HG02588 (cell line): ENCODE measurements around the gene MAPKAPK3.
A peak's percentile ranks its signal among the peaks of the same experiment; 100 is the strongest.
"Not testable (repeated sequence)": the region's sequence is repeated elsewhere in the genome, so short reads cannot be mapped to it uniquely, and the experiment has no call there.

Source experiments
- ATAC-seq: cut with Tn5 transposase; IDR thresholded peaks from one replicate; pipeline ENCODE4 v1.9.1; 2021; ENCODE audit warnings: mild to moderate bottlenecking, moderate library complexity; ENCODE audit not compliant: unreplicated experiment

Gene MAPKAPK3

GRCh38 chr3:50652709-50653108, 35.8 kb downstream of the MAPKAPK3 start:
- no peak for ATAC-seq

DNA sequence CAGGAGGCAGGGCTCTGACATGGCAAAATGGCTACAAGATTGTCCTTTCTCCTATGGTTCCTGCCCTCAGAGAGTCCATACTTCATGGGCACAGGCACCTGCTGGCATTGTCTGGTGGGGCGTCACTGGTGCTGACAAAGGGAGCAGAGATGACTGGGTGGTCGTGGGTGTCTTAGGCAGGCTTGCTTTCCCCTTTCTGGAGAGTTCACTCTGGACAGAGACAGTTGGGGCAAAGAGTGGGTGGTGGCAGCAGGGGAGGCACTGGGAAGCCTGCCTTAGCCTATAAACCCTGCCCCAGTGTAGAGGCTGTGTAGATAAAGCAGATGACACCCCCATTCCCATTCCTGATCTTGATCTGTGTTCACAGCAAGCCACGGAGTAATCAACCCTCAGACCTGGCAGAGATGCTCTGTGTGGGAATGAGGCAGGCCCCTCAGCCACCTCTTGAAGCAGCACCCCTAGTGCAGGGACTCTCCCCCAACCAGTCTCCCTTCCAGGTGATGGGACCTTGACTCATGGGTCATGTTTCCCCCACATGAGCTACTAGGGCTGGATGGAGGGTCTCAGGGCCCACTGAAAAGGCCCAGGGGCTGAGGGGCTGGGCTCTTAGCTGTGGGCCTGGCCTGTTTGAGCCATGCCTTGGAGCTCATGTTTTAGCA, 37.1 kb downstream of the MAPKAPK3 start:
- ATAC-seq: no peak

DNA sequence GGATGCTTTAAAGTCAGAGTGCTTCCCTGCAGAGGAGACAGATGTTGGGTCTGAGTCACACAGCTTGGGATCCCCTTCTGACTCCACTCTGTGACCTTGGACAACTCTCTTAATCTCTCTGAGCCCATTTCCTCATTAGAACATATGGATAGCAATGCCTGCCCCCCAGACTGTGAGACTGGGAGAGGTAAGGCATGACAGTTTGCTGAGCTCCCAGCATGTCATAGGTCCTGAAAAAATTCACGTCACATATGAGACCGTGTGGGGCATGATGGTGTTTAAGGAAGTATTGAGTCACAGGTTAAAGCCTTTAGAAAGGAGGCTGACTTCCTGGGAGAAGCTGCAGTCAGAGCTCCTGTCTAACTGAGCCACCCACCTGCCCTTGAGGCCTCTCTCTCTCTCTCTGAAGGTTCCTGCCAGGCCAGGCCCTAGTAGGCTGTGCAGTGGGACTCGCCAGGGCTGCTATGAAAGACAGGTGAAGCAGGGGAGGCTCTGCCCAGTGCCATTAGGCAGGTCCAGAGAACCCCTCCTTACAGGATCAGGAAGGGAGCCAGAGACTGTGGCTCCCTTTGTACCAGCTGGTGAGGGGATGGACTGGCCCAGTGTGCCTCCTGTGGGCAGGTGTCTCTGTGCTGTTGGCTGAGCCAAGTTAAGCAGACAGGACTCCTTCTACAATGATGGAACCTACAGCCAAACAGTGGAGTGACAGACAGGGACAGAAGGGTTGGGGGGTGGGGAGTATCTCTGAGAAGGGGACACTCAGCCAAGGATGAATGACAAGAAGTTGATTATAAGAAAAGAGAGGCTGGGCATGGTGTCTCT, 38.3 kb downstream of the MAPKAPK3 start:
- ATAC-seq: no peak

DNA sequence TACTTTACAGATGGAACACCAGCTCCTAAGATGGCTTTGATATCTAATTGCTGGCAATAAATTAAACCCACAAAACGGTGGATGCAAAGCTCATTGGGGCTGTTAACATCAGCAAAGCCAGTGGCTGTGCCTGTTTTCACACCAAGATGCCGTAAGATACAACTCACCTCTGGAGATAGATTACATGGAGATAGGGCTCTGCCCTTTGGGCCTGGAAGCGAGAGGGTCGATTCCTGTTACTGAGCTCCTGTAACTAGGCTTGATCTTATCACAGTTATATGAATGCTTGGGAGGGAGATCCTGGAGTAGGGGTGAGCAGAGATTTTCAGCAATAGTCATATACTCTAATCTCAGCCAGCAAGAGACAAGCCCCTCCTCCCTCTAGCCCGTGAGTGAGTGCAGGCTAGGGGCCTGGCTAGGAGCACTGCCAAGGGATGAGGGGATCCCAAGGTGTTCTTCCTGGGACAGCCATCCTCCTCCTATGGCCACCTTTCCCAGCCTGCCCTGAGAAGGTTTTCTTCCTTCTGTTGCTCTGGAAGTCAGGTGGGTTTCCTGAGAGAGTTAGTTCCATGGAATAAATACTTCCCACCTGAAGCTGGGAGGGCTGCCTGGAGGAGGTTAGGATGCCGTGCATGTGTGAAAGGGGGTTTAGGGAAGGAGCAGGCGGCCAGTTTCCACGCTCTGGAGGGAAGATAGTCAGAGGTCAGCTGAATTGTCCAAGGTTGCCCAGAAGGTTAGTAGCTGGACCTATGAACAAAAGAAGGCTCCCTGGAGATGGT, 39.7 kb downstream of the MAPKAPK3 start:
- no peak for ATAC-seq

DNA sequence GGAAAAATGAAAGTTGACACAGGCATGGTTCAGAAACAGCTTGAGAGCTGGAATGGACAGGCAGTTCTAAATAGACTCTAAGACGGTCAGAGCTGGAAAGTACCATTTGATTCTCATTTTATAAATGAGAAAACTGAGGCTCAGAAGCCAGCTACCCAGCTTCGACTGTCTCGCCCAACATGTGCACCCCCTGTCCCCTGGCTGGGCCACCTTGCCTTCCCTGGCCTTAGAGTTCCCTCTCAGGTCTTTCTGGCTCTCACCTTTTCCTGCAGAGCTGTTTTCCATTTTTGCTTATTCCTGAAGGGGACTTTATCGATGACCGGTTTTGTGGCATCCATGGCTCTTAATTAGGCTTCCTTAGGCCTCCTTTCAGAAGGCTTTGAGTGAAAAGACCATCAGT, 40.5 kb downstream of the MAPKAPK3 start:
- ATAC-seq: no peak

- no peak for ATAC-seq
Measured at GRCh38 chr3:50657816-50658215, 40.9 kb downstream of the MAPKAPK3 start.

GRCh38 chr3:50658416-50658815, 41.5 kb downstream of the MAPKAPK3 start:
- ATAC-seq: no peak

GRCh38 chr3:50658831-50659230, 41.9 kb downstream of the MAPKAPK3 start:
- no peak for ATAC-seq

DNA sequence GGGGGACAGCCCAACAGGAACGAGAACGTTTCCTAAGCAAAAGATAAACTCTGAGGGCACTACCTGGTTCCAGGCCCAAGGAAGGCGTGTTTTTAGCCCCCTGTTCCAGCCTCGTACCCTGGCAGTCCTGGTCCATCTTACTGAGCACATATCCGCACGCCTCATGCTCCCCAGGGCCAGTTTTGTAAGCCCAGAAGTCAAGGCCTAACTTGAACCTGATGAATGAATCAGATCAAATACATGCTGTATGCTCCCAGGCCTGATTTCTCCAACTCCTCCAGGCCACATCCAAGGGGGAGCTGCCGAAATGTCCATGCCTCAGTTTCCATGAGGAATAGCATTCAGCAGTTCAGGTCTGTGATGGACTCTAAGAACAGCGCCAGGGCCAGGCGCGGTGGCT, 43.4 kb downstream of the MAPKAPK3 start:
- no peak for ATAC-seq

- no peak for ATAC-seq
Measured at GRCh38 chr3:50661321-50661837, 44.4 kb downstream of the MAPKAPK3 start.

DNA sequence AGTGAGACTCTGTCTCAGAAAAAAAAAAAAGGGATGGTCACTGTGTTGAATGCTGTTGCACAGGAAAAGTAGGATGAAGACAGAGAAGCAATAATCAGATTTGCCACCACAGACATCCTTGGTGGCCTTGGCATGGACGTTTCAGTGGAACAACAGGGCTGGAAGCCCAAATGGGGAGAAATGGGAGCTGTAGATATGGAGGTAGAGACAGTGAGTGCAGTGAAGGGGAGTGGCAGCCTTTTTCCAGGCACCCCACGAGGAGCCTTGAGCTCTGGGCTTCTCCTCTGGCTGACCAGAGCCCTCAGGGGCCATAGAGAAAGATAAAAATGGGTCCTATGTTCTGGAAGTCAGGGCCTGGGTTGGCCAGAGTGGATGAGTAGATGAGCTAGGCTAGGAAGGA, 45.5 kb downstream of the MAPKAPK3 start:
- ATAC-seq: no peak

GRCh38 chr3:50665081-50665840, 48.3 kb downstream of the MAPKAPK3 start:
- ATAC-seq: no peak

DNA sequence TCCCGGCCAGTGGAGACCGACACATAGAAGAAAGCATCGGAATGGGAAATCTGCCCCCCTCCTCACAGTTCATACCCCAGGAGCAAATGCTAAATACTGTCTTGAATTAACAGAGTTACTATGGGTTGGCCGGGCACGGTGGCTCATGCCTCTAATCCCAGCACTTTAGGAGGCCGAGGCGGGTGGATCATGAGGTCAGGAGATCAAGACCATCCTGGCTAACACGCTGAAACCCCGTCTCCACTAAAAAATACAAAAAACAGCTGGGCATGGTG, 48.8 kb downstream of the MAPKAPK3 start:
- not testable (repeated sequence) for ATAC-seq

DNA sequence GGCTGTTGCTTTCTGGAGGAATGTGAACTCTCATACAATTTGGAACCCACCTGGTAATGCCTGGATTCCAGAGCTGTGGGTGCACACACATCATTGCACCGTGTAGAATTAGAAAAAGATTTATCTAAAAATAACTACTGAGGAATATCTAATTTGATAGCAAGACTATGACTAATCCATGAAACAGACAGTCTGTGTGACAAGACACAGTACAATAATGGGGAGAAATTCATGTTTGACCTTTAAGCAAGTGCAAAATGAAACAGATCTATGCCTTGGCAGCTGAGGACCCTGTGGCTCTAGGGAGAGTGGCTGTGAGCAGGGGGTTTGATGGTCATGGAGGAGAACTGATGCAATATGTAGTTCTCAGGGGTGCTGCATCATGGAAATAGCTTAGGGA, 49.9 kb downstream of the MAPKAPK3 start:
- ATAC-seq: no peak

GRCh38 chr3:50671331-50671730, 54.4 kb downstream of the MAPKAPK3 start:
- no peak for ATAC-seq

GRCh38 chr3:50672656-50673055, 55.7 kb downstream of the MAPKAPK3 start:
- no peak for ATAC-seq

DNA sequence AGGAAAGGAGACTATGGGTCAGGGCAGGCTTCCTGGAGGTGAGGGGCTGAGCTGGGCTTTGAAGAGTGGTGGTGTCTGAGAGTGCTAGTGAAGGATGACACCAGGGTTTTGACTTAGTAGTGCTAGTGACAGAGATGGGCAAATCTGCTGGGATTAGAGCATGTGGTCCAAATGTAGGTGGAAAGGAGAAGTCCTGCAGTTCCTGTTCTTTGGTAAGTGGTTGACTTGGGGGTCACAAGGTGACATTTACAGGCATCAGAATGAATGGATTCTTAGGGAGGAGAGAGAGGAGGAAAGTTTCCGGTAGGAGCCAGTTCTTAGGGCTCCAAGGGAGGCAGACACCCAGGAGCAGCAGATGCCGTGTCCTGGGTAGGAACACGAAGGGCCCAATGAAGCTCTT, 57.0 kb downstream of the MAPKAPK3 start:
- ATAC-seq: no peak

DNA sequence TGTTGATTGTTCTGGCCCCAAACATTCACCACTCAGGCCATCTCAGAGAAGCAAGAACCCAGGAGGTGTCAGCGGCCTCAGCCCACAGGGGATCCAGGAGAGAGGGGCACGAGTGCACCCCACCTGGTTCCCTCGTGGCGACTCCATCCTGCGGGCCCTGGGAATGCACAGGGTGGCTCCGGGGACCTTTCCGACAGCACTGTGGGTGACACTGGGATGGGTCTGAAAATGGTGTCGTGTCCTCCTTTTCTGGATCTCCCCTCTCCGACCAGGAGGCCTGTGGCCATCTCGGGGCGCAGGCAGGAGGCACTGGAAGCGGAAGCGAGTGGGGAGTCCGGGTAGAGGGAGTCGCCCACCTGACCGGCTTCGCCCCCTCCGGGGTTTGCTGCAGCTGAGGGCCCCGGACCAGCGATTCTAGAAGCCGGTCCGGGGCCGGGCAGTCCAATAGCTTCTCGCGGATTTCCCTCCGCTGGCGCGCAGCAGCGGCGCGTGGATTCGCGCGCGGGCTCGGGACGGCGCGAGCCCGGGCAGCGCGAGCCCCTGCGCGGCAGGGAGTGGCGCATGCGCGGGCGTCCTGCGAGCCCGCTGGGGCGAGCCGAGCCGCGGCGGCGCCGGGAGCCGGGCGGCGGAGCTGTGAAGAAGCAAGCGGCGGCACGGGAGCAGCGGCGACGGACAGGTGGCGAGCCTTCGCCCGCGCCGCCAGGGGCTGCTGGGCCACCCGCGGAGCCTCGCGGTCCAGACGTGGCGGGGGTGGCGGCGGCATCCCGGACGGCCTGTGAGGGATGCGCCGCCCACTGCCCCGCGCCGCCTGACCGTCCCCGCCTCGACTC, 57.6 kb downstream of the MAPKAPK3 start, which contains the start of gene DOCK3:
Gene DOCK3, plus strand, starts transcription at position 579 of the 830 bp plus-strand sequence. CDS start 337 bp downstream, outside the sequence.
- ATAC-seq: peak; percentile 72

GRCh38 chr3:50675179-50676030, 58.5 kb downstream of the MAPKAPK3 start:
- peak; percentile 18 for ATAC-seq
